ENCODE results near the gene PLPP3. TPM values are rescaled to one million over a fixed set of nuclear protein-coding genes. Genes with fewer than 3 reads are reported as not detected.

PLPP3 gene
- total and polyA plus RNA-seq, 2 of the 8 experiments (the other 6 are each of a cell fraction or from before 2014, with no cell fraction given) = 33.2 to 42.0 TPM

DNA sequence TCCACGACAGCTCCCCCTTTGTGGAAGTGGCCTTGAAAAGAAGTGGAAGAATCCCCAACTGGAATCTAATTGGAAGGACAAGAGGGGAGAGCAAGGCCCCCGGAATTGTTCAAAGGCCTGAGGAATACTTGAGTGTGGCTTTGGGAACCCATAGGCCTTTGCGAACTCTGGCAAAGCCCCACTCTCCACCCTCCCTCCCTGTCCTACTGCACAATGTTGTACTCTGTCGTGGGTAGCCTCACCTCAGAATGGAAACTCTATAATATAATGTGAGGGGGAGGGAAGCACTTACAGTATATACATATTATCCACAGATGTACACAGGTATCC is 28.5 kb downstream of the PLPP3 start (continued):
- TF ChIP-seq CHD1 (IDR thresholded peaks at IDR 0.05; ENCODE audit: low read depth, low read length) (no peak), EZH2 (IDR thresholded peaks at IDR 0.05; ENCODE audit: low read depth, low read length, severe bottlenecking) (no peak)

All from H1 (cell line).